K562 (cell line): ENCODE data around the gene SOCS7. TPM values are rescaled to one million over a fixed set of nuclear protein-coding genes. Genes with fewer than 3 reads are reported as not detected.

Experiments used
- ARID2 ChIP-seq: fragments of 450-650 bp; IDR thresholded peaks from 2 replicates; pipeline ENCODE4 v1.6.1; 2017; ENCODE audit warnings: antibody characterized with exemption, mild to moderate bottlenecking
- CEBPB ChIP-seq: fragments of 450-650 bp; IDR thresholded peaks from 2 replicates; pipeline ENCODE4 v1.6.1; 2016; ENCODE audit warnings: missing genetic modification characterization, missing compliant biosample characterization
- ZNF124 ChIP-seq: sonication (generic); formaldehyde crosslinking; IDR thresholded peaks from 2 replicates; pipeline ENCODE4 v1.8.1; 2022; ENCODE audit warnings: missing genetic modification reagents
- ZNF224 ChIP-seq: sonication (generic); formaldehyde crosslinking; IDR thresholded peaks from 2 replicates; pipeline ENCODE4 v1.8.0; 2022; ENCODE audit warnings: mild to moderate bottlenecking, missing genetic modification reagents
- ZNF239 ChIP-seq: fragments of 250-450 bp; sonication (Bioruptor Pico); IDR thresholded peaks from 2 replicates; pipeline ENCODE4 v1.4.0; 2020; ENCODE audit warnings: mild to moderate bottlenecking
- ZNF24 ChIP-seq: fragments of 450-650 bp; IDR thresholded peaks from 2 replicates; pipeline ENCODE4 v1.6.1; 2016
- polyA plus RNA-seq, 8 experiments: library from polyadenylated mRNA; depleted of rRNA in 4 of 8; stranded (reverse) in 5 of 8; unstranded in 3 of 8; fragments of >200 nt; fragmentation: Nextera tagmentation in 2 of 8; fragmentation: Illumina TruSeq in 1 of 8; extraction: Ambion mirVana in 2 of 8; extraction: Trizol in 1 of 8; gene quantifications; 2 replicates each; pipeline versions ENCODE4 v1.2.1 to v1.2.3, GENCODE V29; 2011 to 2014; ENCODE audit warnings: inconsistent platforms in 1 of 8, missing spikeins in 1 of 8
- total RNA-seq, 7 experiments: library from RNA; depleted of rRNA in 6 of 7; stranded (reverse); fragments of >200 nt in 6 of 7; fragmentation: Illumina TruSeq in 2 of 7; extraction: Trizol in 2 of 7; gene quantifications; 2 replicates each; pipeline versions ENCODE4 v1.2.1 to v1.2.3, GENCODE V29; 2011 to 2021; ENCODE audit warnings: low replicate concordance in 1 of 7
- TF ChIP-seq, protein P1 (sequence below): sonication (generic); formaldehyde crosslinking; IDR thresholded peaks from 2 replicates; pipeline ENCODE4 v1.8.1; 2023; ENCODE audit warnings: mild to moderate bottlenecking, missing genetic modification reagents, moderate library complexity
- TF ChIP-seq, protein P2 (sequence below): fragments of 250-450 bp; sonication (Bioruptor Pico); IDR thresholded peaks from 2 replicates; pipeline ENCODE4 v1.5.1; 2021; ENCODE audit warnings: mild to moderate bottlenecking
- TF ChIP-seq, protein P3 (sequence below): IDR thresholded peaks from 2 replicates; pipeline ENCODE4 v1.6.1; 2012; ENCODE audit warnings: low read depth, low read length, improper control_type of control experiment, borderline replicate concordance

Gene SOCS7
- total and polyA plus RNA-seq, 9 of the 15 experiments (the other 6 are each of a cell fraction or from before 2014, with no cell fraction given), result 0.94 to 14.5 (median 8.2) TPM

DNA sequence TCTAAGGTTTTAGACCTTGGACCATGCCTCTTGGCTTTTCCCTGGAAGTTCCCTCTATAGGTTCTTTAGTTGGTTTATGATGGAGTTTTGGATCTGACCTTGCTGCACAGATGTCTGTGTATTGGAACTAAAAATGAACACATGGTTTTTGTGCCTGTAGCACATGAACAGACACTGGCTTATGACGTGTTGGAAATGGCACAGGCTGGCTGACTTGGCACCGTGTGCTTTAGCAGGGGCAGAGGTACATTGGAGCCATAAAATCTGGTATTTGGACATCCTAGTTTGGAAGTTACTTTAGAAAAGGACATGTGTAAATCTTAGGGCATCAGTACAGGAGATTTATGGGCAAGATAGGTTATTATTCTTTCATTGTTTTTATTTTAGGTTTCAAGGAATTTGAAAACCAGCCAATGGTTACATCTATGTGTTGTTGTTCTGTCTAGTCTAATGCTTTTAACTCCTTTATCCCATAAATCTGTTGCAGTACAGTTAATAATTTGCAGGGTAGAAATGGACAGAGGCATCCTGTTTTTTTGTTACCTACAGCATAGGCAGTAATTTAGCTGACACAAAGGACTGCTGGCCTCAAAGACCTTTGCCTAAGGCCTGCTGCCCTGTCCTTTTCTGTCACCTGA lies 6.0 kb downstream of the SOCS7 start (continued):
- TF ChIP-seq ARID2 (no peak), ZNF124 (CRISPR knock-in tag) (no peak), ZNF224 (no peak), CEBPB (no peak), ZNF24 (no peak), ZNF239 (CRISPR knock-in tag) (no peak)
- TF ChIP-seq, protein P1, sequence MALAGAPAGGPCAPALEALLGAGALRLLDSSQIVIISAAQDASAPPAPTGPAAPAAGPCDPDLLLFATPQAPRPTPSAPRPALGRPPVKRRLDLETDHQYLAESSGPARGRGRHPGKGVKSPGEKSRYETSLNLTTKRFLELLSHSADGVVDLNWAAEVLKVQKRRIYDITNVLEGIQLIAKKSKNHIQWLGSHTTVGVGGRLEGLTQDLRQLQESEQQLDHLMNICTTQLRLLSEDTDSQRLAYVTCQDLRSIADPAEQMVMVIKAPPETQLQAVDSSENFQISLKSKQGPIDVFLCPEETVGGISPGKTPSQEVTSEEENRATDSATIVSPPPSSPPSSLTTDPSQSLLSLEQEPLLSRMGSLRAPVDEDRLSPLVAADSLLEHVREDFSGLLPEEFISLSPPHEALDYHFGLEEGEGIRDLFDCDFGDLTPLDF (CRISPR knock-in tag), result no peak
- TF ChIP-seq, protein P2, sequence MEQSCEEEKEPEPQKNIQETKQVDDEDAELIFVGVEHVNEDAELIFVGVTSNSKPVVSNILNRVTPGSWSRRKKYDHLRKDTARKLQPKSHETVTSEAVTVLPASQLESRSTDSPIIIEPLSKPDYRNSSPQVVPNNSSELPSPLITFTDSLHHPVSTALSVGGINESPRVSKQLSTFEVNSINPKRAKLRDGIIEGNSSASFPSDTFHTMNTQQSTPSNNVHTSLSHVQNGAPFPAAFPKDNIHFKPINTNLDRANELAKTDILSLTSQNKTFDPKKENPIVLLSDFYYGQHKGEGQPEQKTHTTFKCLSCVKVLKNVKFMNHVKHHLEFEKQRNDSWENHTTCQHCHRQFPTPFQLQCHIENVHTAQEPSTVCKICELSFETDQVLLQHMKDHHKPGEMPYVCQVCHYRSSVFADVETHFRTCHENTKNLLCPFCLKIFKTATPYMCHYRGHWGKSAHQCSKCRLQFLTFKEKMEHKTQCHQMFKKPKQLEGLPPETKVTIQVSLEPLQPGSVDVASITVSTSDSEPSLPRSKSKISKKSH (CRISPR knock-in tag), result no peak
- TF ChIP-seq, protein P3, sequence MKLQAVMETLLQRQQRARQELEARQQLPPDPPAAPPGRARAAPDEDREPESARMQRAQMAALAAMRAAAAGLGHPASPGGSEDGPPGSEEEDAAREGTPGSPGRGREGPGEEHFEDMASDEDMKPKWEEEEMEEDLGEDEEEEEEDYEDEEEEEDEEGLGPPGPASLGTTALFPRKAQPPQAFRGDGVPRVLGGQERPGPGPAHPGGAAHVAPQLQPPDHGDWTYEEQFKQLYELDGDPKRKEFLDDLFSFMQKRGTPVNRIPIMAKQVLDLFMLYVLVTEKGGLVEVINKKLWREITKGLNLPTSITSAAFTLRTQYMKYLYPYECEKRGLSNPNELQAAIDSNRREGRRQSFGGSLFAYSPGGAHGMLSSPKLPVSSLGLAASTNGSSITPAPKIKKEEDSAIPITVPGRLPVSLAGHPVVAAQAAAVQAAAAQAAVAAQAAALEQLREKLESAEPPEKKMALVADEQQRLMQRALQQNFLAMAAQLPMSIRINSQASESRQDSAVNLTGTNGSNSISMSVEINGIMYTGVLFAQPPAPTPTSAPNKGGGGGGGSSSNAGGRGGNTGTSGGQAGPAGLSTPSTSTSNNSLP, result no peak
